ENCODE data around the gene FCER2.

The FCER2 gene

GRCh38 chr19:7725791-7726190, 23.9 kb upstream of the FCER2 start:
- H3K4me3 ChIP-seq: no peak overlapping the region
- H3K36me3 ChIP-seq (replicated peaks): no peaks in the 10 kb centered on the region
- in situ Hi-C loops (cut with MboI; ENCODE audit: low sequenced_read_pairs): no loop called here
- DNase-seq (ENCODE audit: low spot score in 2 of 2): no peak
- no peaks in the 10 kb centered on the region for H3K9me3 ChIP-seq
- H3K27me3 ChIP-seq (ENCODE audit: low read depth): peaks cover 23% of the 10 kb centered on the region
- H3K4me1 ChIP-seq: no peaks in the 10 kb centered on the region

GRCh38 chr19:7722231-7722651, 20.3 kb upstream of the FCER2 start:
- in situ Hi-C loops (cut with MboI; ENCODE audit: low sequenced_read_pairs): no loop called here
- no peaks in the 10 kb centered on the region for H3K4me1 ChIP-seq
- H3K36me3 ChIP-seq (replicated peaks): no peaks in the 10 kb centered on the region
- no peaks in the 10 kb centered on the region for H3K9me3 ChIP-seq
- no peak overlapping the region for H3K4me3 ChIP-seq
- H3K27me3 ChIP-seq (ENCODE audit: low read depth): no peaks in the 10 kb centered on the region
- no peak for DNase-seq (ENCODE audit: low spot score in 2 of 2)

GRCh38 chr19:7720351-7720750, 18.4 kb upstream of the FCER2 start:
- Histone ChIP-seq H3K27me3 (ENCODE audit: low read depth) (no peaks in the 10 kb centered on the region), H3K9me3 (no peaks in the 10 kb centered on the region), H3K36me3 (replicated peaks) (no peaks in the 10 kb centered on the region), H3K4me1 (no peaks in the 10 kb centered on the region), H3K4me3 (no peak overlapping the region)
- in situ Hi-C loops (cut with MboI; ENCODE audit: low sequenced_read_pairs): no loop called here
- no peak for DNase-seq (ENCODE audit: low spot score in 2 of 2)

- in situ Hi-C loops (cut with MboI; ENCODE audit: low sequenced_read_pairs): no loop called here
- Histone ChIP-seq H3K9me3 (no peaks in the 10 kb centered on the region), H3K4me3 (no peak overlapping the region), H3K4me1 (no peaks in the 10 kb centered on the region), H3K27me3 (ENCODE audit: low read depth) (no peaks in the 10 kb centered on the region), H3K36me3 (replicated peaks) (no peaks in the 10 kb centered on the region)
- no peak for DNase-seq (ENCODE audit: low spot score in 2 of 2)
Observed at GRCh38 chr19:7718668-7719067, 16.7 kb upstream of the FCER2 start.

GRCh38 chr19:7716762-7717161, 14.8 kb upstream of the FCER2 start:
- Histone ChIP-seq H3K27me3 (ENCODE audit: low read depth) (no peaks in the 10 kb centered on the region), H3K36me3 (replicated peaks) (no peaks in the 10 kb centered on the region), H3K4me3 (no peak overlapping the region), H3K9me3 (no peaks in the 10 kb centered on the region), H3K4me1 (no peaks in the 10 kb centered on the region)
- no peak for DNase-seq (ENCODE audit: low spot score in 2 of 2)
- in situ Hi-C loops (cut with MboI; ENCODE audit: low sequenced_read_pairs): no loop called here

- in situ Hi-C loops (cut with MboI; ENCODE audit: low sequenced_read_pairs): no loop called here
- no peak for DNase-seq (ENCODE audit: low spot score in 2 of 2)
- no peaks in the 10 kb centered on the region for H3K27me3 ChIP-seq (ENCODE audit: low read depth)
Observed at GRCh38 chr19:7715671-7716070, 13.7 kb upstream of the FCER2 start.

GRCh38 chr19:7710616-7711015, 8.7 kb upstream of the FCER2 start:
- Histone ChIP-seq H3K4me3 (no peak overlapping the region), H3K36me3 (replicated peaks) (no peaks in the 10 kb centered on the region), H3K27me3 (ENCODE audit: low read depth) (no peaks in the 10 kb centered on the region), H3K9me3 (no peaks in the 10 kb centered on the region), H3K4me1 (no peaks in the 10 kb centered on the region)
- DNase-seq (ENCODE audit: low spot score in 2 of 2): no peak
- in situ Hi-C loops (cut with MboI; ENCODE audit: low sequenced_read_pairs): no loop called here

More at GRCh38 chr19:7715671-7716070, 13.7 kb upstream of the FCER2 start:
- H3K4me3 ChIP-seq: no peak overlapping the region
- H3K4me1 ChIP-seq: no peaks in the 10 kb centered on the region
- no peaks in the 10 kb centered on the region for H3K9me3 ChIP-seq
- no peaks in the 10 kb centered on the region for H3K36me3 ChIP-seq (replicated peaks)

GRCh38 chr19:7709932-7710460, 8.1 kb upstream of the FCER2 start:
- Histone ChIP-seq H3K4me3 (no peak overlapping the region), H3K4me1 (no peaks in the 10 kb centered on the region), H3K9me3 (no peaks in the 10 kb centered on the region), H3K27me3 (ENCODE audit: low read depth) (no peaks in the 10 kb centered on the region), H3K36me3 (replicated peaks) (no peaks in the 10 kb centered on the region)
- DNase-seq (ENCODE audit: low spot score in 2 of 2): no peak
- in situ Hi-C loops (cut with MboI; ENCODE audit: low sequenced_read_pairs): loop anchor here (5.0 kb wide), 1 partner anchor 67 kb away; no protein-coding TSS in a partner anchor

- Histone ChIP-seq H3K4me3 (no peak overlapping the region), H3K9me3 (no peaks in the 10 kb centered on the region), H3K4me1 (no peaks in the 10 kb centered on the region), H3K27me3 (ENCODE audit: low read depth) (no peaks in the 10 kb centered on the region; the same call in 1 of the 2 replicates), H3K36me3 (replicated peaks) (no peaks in the 10 kb centered on the region)
- in situ Hi-C loops (cut with MboI; ENCODE audit: low sequenced_read_pairs): loop anchor here (5.0 kb wide), 1 partner anchor 70 kb away; no protein-coding TSS in a partner anchor
- no peak for DNase-seq (ENCODE audit: low spot score in 2 of 2)
Observed at GRCh38 chr19:7706955-7707456, 5.1 kb upstream of the FCER2 start.

GRCh38 chr19:7706188-7706954, 4.4 kb upstream of the FCER2 start:
- no peak overlapping the region for H3K4me3 ChIP-seq
- H3K27me3 ChIP-seq (ENCODE audit: low read depth): no peaks in the 10 kb centered on the region; the same call in 1 of the 2 replicates
- in situ Hi-C loops (cut with MboI; ENCODE audit: low sequenced_read_pairs): loop anchor here (5.0 kb wide), 1 partner anchor 71 kb away; no protein-coding TSS in a partner anchor
- no peaks in the 10 kb centered on the region for H3K4me1 ChIP-seq
- H3K36me3 ChIP-seq (replicated peaks): no peaks in the 10 kb centered on the region
- H3K9me3 ChIP-seq: no peaks in the 10 kb centered on the region
- no peak for DNase-seq (ENCODE audit: low spot score in 2 of 2)

- in situ Hi-C loops (cut with MboI; ENCODE audit: low sequenced_read_pairs): loop anchor here (5.0 kb wide), 1 partner anchor 72 kb away; no protein-coding TSS in a partner anchor
- H3K36me3 ChIP-seq (replicated peaks): no peaks in the 10 kb centered on the region
- no peak for DNase-seq (ENCODE audit: low spot score in 2 of 2)
- H3K27me3 ChIP-seq (ENCODE audit: low read depth): no peaks in the 10 kb centered on the region; the same call in 1 of the 2 replicates
- H3K9me3 ChIP-seq: no peaks in the 10 kb centered on the region
- no peaks in the 10 kb centered on the region for H3K4me1 ChIP-seq
- H3K4me3 ChIP-seq: no peak overlapping the region
Observed at GRCh38 chr19:7705387-7706187, 3.7 kb upstream of the FCER2 start.

GRCh38 chr19:7704280-7705060, 2.5 kb upstream of the FCER2 start:
- no peaks in the 10 kb centered on the region for H3K4me1 ChIP-seq
- in situ Hi-C loops (cut with MboI; ENCODE audit: low sequenced_read_pairs): loop anchor here (5.0 kb wide), 1 partner anchor 73 kb away; no protein-coding TSS in a partner anchor

GRCh38 chr19:7703332-7703731, 1.4 kb upstream of the FCER2 start:
- in situ Hi-C loops (cut with MboI; ENCODE audit: low sequenced_read_pairs): no loop called here
- H3K4me1 ChIP-seq: no peaks in the 10 kb centered on the region

More at GRCh38 chr19:7704280-7705060, 2.5 kb upstream of the FCER2 start:
- H3K9me3 ChIP-seq: no peaks in the 10 kb centered on the region
- no peak for DNase-seq (ENCODE audit: low spot score in 2 of 2)
- H3K36me3 ChIP-seq (replicated peaks): no peaks in the 10 kb centered on the region
- H3K27me3 ChIP-seq (ENCODE audit: low read depth): no peaks in the 10 kb centered on the region; the same call in 1 of the 2 replicates
- no peak overlapping the region for H3K4me3 ChIP-seq

More at GRCh38 chr19:7703332-7703731, 1.4 kb upstream of the FCER2 start:
- Histone ChIP-seq H3K9me3 (no peaks in the 10 kb centered on the region), H3K4me3 (no peak overlapping the region), H3K36me3 (replicated peaks) (no peaks in the 10 kb centered on the region), H3K27me3 (ENCODE audit: low read depth) (peaks cover 7% of the 10 kb centered on the region)
- DNase-seq (ENCODE audit: low spot score in 2 of 2): no peak
